Astrocyte (in vitro differentiated cells and primary cell): ENCODE measurements around the gene CELF4.

Experiments
- CTCF ChIP-seq: IDR thresholded peaks from 2 replicates; pipeline ENCODE4 v1.5.1; 2011; ENCODE audit warnings: low read depth, mild to moderate bottlenecking, inconsistent platforms, low read length, moderate library complexity; ENCODE audit not compliant: insufficient read depth
- EZH2 ChIP-seq: IDR thresholded peaks from 2 replicates; pipeline ENCODE4 v1.6.1; 2012; ENCODE audit warnings: mild to moderate bottlenecking, low read length, inconsistent platforms; ENCODE audit not compliant: insufficient read depth

- TF ChIP-seq EZH2 (no peak), CTCF (no peak)
These were observed 106.9 kb downstream of the CELF4 start for GRCh38 chr18:37458697-37459096.
